Mucosa of descending colon (tissue), 3 donors: ENCODE measurements around the gene DNAJC10. TPM values are rescaled to one million over a fixed set of nuclear protein-coding genes. Genes with fewer than 3 reads are reported as not detected.

Experiments
- ATAC-seq: fragments of 200-7000 bp; cut with Tn5 transposase; one replicate; pipeline ENCODE4 v1.9.1; 2020; ENCODE audit warnings: mild to moderate bottlenecking, moderate library complexity
- DNase-seq, 3 donors: peaks; one replicate each; pipeline ENCODE4 v3.0.0-alpha.2; 2020
- H3K36me3 ChIP-seq: fragments of 200-600 bp; one replicate; pipeline ENCODE4 v1.8.0; 2021; ENCODE audit warnings: low read depth, mild to moderate bottlenecking
- H3K4me1 ChIP-seq: fragments of 200-600 bp; one replicate; pipeline ENCODE4 v1.8.0; 2021; ENCODE audit warnings: low read depth, mild to moderate bottlenecking
- H3K4me3 ChIP-seq: fragments of 200-600 bp; one replicate; pipeline ENCODE4 v1.8.0; 2021; ENCODE audit warnings: mild to moderate bottlenecking
- H3K9me3 ChIP-seq: fragments of 200-600 bp; one replicate; pipeline ENCODE4 v1.8.0; 2021; ENCODE audit warnings: mild to moderate bottlenecking
- intact Hi-C, 2 donors: fragments of 100-400 bp; cut with DNase I in 1 of 2; cut with micrococcal nuclease in 1 of 2; formaldehyde crosslinking; loops; one replicate each; pipeline versions ENCODE4 v1.11.0 to v1.11.1; 2022; cut with DNase I, micrococcal nuclease
- total RNA-seq, 3 donors: library from RNA; stranded (reverse); fragmentation: NEBNext Ultra II Directional in 2 of 3; extraction: Animal tissue kit (Norgen Biotek cat#: 25700) in 2 of 3; gene quantifications; one replicate each; pipeline versions ENCODE4 v1.2.1 to v1.2.4, GENCODE V29; 2021 to 2023
- TF ChIP-seq, protein P1 (sequence below): fragments of 200-600 bp; IDR thresholded peaks from one replicate; pipeline ENCODE4 v1.8.0; 2022; ENCODE audit warnings: antibody characterized with exemption, mild to moderate bottlenecking
- donor health status: DM: no; HTN: no; CAD: no; lungs with moderate emphysema.
- donor health status: DM: no; HTN: no; CAD: no.
- donor health status: DM: no; HTN: yes; CAD: no.

Gene DNAJC10
- total RNA-seq, 3 donors from 2014 or later: 49.9 to 69.2 (median 68.4) TPM

DNA sequence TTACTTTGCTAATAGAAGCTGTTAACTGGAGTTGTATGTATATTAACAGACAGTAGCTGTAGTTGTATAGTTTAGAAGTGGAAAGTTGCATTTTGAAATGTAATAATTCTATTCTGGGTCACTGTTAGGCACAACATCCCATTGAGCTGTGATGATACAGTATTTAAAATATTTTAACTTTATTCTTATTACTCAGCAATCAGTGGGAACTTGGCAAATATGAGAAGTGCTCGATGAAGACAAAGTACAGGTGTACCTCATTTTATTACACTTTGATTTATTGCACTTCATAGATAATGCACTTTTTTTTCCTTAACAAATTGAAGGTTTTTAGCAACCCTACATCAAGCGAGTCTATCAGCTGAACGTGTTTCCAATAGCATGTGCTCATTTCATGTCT is 8.6 kb downstream of the DNAJC10 start:
- Histone ChIP-seq H3K9me3 (no peaks in the 10 kb centered on the region), H3K4me1 (peaks cover 4% of the 10 kb centered on the region), H3K4me3 (no peak overlapping the region), H3K36me3 (no peaks in the 10 kb centered on the region)
- TF ChIP-seq, protein P1, sequence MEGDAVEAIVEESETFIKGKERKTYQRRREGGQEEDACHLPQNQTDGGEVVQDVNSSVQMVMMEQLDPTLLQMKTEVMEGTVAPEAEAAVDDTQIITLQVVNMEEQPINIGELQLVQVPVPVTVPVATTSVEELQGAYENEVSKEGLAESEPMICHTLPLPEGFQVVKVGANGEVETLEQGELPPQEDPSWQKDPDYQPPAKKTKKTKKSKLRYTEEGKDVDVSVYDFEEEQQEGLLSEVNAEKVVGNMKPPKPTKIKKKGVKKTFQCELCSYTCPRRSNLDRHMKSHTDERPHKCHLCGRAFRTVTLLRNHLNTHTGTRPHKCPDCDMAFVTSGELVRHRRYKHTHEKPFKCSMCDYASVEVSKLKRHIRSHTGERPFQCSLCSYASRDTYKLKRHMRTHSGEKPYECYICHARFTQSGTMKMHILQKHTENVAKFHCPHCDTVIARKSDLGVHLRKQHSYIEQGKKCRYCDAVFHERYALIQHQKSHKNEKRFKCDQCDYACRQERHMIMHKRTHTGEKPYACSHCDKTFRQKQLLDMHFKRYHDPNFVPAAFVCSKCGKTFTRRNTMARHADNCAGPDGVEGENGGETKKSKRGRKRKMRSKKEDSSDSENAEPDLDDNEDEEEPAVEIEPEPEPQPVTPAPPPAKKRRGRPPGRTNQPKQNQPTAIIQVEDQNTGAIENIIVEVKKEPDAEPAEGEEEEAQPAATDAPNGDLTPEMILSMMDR: no peak
- ATAC-seq: no peak
- no peak for DNase-seq
- intact Hi-C loops: no loop called here

DNA sequence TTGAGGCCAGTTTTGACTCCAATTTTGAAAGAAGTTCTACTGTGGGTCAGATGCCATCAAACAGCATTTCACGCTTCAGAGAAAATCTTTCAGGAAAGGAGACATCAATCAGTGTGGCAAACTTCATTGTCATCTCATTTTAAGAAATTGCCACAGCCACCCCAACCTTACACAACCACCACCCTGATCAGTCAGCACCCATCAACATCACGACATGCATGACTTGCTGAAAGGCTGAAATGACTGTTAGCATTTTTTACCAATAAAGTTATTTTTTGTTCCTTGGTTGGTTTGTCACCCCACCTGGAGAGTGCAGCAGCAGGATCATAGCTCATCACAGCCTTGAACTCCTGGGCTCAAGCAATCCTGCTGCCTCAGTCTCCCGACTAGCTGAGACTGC is 10.4 kb downstream of the DNAJC10 start:
- no peak overlapping the region for H3K4me3 ChIP-seq
- DNase-seq (no peak), ATAC-seq (no peak)
- peaks cover 4% of the 10 kb centered on the region for H3K4me1 ChIP-seq
- TF ChIP-seq, protein P1: no peak
- intact Hi-C loops: no loop called here
- H3K36me3 ChIP-seq: no peaks in the 10 kb centered on the region
- no peaks in the 10 kb centered on the region for H3K9me3 ChIP-seq

DNA sequence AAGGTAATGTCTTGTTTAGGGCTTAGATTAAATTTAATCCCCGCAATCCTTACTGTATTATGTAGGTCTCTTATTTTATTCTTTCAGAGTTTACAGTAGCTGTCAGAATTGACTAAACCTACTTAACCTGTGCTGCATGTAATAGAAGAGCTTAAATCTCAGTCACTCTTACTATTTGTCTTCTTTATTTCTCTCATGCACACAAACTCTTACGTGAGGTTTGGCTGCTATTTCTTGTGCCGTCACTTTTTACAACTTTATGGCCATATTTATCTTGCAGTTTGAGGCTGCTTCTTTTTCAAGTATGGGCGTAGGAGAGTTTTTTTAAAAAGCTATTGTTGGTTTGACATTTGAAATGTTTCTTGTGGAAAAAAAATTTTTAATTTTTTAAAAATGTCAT is 12.0 kb downstream of the DNAJC10 start:
- Histone ChIP-seq H3K4me3 (no peak overlapping the region), H3K36me3 (no peaks in the 10 kb centered on the region), H3K4me1 (peaks cover 4% of the 10 kb centered on the region), H3K9me3 (no peaks in the 10 kb centered on the region)
- intact Hi-C loops: no loop called here
- TF ChIP-seq, protein P1: no peak
- DNase-seq (peak in 1 of 3 donors; percentile 28), ATAC-seq (peak; percentile 38)

DNA sequence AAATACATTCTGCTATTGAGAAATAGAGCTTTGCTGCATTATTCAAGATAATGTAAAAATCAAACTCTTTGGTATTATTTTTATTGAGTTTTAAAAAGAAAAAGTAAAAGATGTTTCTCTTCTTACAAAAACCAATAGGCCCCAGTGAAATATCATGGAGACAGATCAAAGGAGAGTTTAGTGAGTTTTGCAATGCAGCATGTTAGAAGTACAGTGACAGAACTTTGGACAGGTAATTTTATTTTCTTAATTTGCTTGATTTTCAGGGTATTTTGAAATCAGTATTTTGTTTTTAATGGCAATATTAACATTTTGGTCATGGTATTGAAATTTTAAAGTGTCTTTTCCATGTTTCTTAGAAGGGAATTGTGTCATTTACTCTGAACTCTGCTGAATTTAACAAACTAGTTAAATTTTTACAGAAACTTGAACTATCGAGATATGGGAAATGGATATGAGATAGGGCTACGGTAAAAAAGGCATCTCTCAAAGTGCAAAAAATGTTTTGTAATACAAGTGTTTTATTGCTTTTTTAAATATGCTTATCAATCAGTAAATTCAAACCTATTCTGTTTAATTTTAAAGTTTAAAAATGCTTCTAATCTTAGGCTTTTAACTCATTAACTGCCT is 13.8 kb downstream of the DNAJC10 start:
- Histone ChIP-seq H3K36me3 (no peaks in the 10 kb centered on the region), H3K9me3 (no peaks in the 10 kb centered on the region), H3K4me1 (peaks cover 4% of the 10 kb centered on the region), H3K4me3 (no peak overlapping the region)
- DNase-seq (no peak), ATAC-seq (no peak)
- TF ChIP-seq, protein P1: no peak
- intact Hi-C loops: no loop called here

DNA sequence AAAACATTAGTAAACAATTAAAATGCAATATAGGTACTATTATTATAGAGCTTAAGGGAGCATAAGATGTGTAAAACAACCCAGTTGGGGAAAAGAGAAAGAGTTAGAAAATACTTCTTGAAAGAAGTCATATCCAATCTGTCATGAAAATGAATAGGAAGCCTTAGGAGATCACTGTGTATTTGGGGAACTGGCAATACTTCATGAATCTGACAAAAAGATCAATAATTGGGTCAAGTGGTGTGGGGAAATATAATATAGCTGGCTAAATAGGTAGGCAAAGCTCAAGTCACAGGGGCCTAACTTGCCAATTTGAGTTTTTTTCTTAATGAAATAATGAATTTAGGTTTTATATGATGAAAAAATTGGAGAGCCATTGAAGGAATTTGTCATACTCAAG is 14.4 kb downstream of the DNAJC10 start:
- no peak for ATAC-seq
- intact Hi-C loops: no loop called here
- no peak for DNase-seq
- H3K9me3 ChIP-seq: no peaks in the 10 kb centered on the region
- H3K36me3 ChIP-seq: no peaks in the 10 kb centered on the region
- TF ChIP-seq, protein P1: no peak
- H3K4me3 ChIP-seq: no peak overlapping the region
- peaks cover 4% of the 10 kb centered on the region for H3K4me1 ChIP-seq

DNA sequence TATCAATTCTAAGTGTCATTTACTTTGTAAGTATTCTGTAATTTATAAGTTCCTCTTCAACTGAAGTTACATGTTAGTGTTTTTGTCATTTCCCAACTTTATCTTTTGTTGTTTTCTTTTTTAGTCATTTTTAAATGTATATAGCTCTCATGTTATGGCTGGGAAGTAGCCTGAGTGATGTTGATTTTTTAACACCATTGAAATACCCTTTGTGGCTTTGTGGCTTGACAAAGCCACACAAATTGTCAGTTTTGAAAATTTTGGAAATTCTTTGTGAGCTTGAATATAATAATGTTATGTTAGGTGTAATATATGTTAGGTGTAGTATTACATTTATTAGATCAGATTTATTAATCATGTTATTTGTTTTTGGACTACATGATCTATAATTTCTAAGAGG is 16.7 kb downstream of the DNAJC10 start:
- Histone ChIP-seq H3K4me1 (peaks cover 3% of the 10 kb centered on the region), H3K9me3 (no peaks in the 10 kb centered on the region), H3K4me3 (no peak overlapping the region), H3K36me3 (no peaks in the 10 kb centered on the region)
- intact Hi-C loops: no loop called here
- DNase-seq (no peak), ATAC-seq (no peak)
- TF ChIP-seq, protein P1: no peak
